NCI-H1105 treated with DMSO at 0.1 percent for 48 hours (cell line): Measurements from ENCODE around the gene RFX3.

Experiments
- DNase-seq: peaks from one replicate; lab custom pipeline; 2025; lab: John Stamatoyannopoulos, UW

The RFX3 gene

GRCh38 chr9:3513265-3513818 is 12.5 kb downstream of the RFX3 start:
- no peak for DNase-seq

- no peak for DNase-seq
Observed at GRCh38 chr9:3511551-3511950, 14.2 kb downstream of the RFX3 start.

GRCh38 chr9:3510796-3511195 is 15.0 kb downstream of the RFX3 start:
- no peak for DNase-seq

GRCh38 chr9:3509926-3510325 is 15.9 kb downstream of the RFX3 start:
- no peak for DNase-seq

- peak; percentile 94 for DNase-seq
Observed at GRCh38 chr9:3508521-3509291, 17.1 kb downstream of the RFX3 start.

GRCh38 chr9:3508078-3508431 is 17.7 kb downstream of the RFX3 start:
- DNase-seq, result no peak

- no peak for DNase-seq
Observed at GRCh38 chr9:3507395-3508077, 18.3 kb downstream of the RFX3 start.

GRCh38 chr9:3506164-3506563 is 19.6 kb downstream of the RFX3 start:
- DNase-seq, result no peak

GRCh38 chr9:3502560-3503398 is 23.0 kb downstream of the RFX3 start:
- no peak for DNase-seq

GRCh38 chr9:3500044-3500443 is 25.8 kb downstream of the RFX3 start:
- DNase-seq, result no peak

- peak; percentile 13 for DNase-seq
Observed at GRCh38 chr9:3498691-3499090, 27.1 kb downstream of the RFX3 start.

GRCh38 chr9:3497857-3498256 is 27.9 kb downstream of the RFX3 start:
- DNase-seq, result no peak

- no peak for DNase-seq
Observed at GRCh38 chr9:3497401-3497800, 28.4 kb downstream of the RFX3 start.

GRCh38 chr9:3495855-3496254 is 29.9 kb downstream of the RFX3 start:
- no peak for DNase-seq

- DNase-seq, result no peak
Observed at GRCh38 chr9:3492214-3492613, 33.6 kb downstream of the RFX3 start.

GRCh38 chr9:3491450-3491849 is 34.4 kb downstream of the RFX3 start:
- no peak for DNase-seq

- no peak for DNase-seq
Observed at GRCh38 chr9:3490957-3491356, 34.8 kb downstream of the RFX3 start.

GRCh38 chr9:3482578-3482977 is 43.2 kb downstream of the RFX3 start:
- no peak for DNase-seq

GRCh38 chr9:3480353-3480655 is 45.5 kb downstream of the RFX3 start:
- no peak for DNase-seq

- no peak for DNase-seq
Observed at GRCh38 chr9:3479514-3480352, 46.1 kb downstream of the RFX3 start.

- no peak for DNase-seq
Observed at GRCh38 chr9:3478549-3478953, 47.2 kb downstream of the RFX3 start.
